AG10803 (cell line): ENCODE data around the gene CYP1A2.

Source experiments
- DNase-seq: peaks from one replicate; pipeline ENCODE4 v3.0.0; 2010; ENCODE audit warnings: low read depth
- H3K4me3 ChIP-seq: 2 replicates; pipeline ENCODE4 v1.5.1; 2011; ENCODE audit warnings: mild to moderate bottlenecking, low read length, control low read depth
- CTCF ChIP-seq: conservative IDR thresholded peaks from 2 replicates; pipeline ENCODE4 v1.5.1; 2011; ENCODE audit warnings: mild to moderate bottlenecking, low read length, control low read depth, inconsistent platforms

Gene CYP1A2

GRCh38 chr15:74794970-74795349, 46.3 kb downstream of the CYP1A2 start:
- no peak for TF ChIP-seq CTCF
- DNase-seq: no peak

GRCh38 chr15:74795966-74796625, 47.5 kb downstream of the CYP1A2 start:
- no peak overlapping the region for H3K4me3 ChIP-seq
- TF ChIP-seq CTCF: no peak
- no peak for DNase-seq

More at GRCh38 chr15:74794970-74795349, 46.3 kb downstream of the CYP1A2 start:
- no peak overlapping the region for H3K4me3 ChIP-seq

GRCh38 chr15:74798388-74799254, 50.0 kb downstream of the CYP1A2 start:
- DNase-seq: no peak
- no peak for TF ChIP-seq CTCF
- H3K4me3 ChIP-seq: no peak overlapping the region

- TF ChIP-seq CTCF: no peak
- no peak overlapping the region for H3K4me3 ChIP-seq
- DNase-seq: no peak
Observed at GRCh38 chr15:74799255-74799855, 50.7 kb downstream of the CYP1A2 start.

- TF ChIP-seq CTCF: peak; percentile 94
- no peak overlapping the region for H3K4me3 ChIP-seq
- DNase-seq: peak; percentile 47
Observed at GRCh38 chr15:74799856-74800558, 51.4 kb downstream of the CYP1A2 start.

GRCh38 chr15:74800559-74801094, 52.0 kb downstream of the CYP1A2 start:
- DNase-seq: no peak
- H3K4me3 ChIP-seq: no peak overlapping the region
- no peak for TF ChIP-seq CTCF
